ENCODE measurements around the gene OS9. TPM values are rescaled to one million over a fixed set of nuclear protein-coding genes. Genes with fewer than 3 reads are reported as not detected.

Gene OS9
- total and polyA plus RNA-seq, 9 of the 15 experiments (the other 6 are each of a cell fraction or from before 2014, with no cell fraction given): 4.6 to 105 (median 89.5) TPM

DNA sequence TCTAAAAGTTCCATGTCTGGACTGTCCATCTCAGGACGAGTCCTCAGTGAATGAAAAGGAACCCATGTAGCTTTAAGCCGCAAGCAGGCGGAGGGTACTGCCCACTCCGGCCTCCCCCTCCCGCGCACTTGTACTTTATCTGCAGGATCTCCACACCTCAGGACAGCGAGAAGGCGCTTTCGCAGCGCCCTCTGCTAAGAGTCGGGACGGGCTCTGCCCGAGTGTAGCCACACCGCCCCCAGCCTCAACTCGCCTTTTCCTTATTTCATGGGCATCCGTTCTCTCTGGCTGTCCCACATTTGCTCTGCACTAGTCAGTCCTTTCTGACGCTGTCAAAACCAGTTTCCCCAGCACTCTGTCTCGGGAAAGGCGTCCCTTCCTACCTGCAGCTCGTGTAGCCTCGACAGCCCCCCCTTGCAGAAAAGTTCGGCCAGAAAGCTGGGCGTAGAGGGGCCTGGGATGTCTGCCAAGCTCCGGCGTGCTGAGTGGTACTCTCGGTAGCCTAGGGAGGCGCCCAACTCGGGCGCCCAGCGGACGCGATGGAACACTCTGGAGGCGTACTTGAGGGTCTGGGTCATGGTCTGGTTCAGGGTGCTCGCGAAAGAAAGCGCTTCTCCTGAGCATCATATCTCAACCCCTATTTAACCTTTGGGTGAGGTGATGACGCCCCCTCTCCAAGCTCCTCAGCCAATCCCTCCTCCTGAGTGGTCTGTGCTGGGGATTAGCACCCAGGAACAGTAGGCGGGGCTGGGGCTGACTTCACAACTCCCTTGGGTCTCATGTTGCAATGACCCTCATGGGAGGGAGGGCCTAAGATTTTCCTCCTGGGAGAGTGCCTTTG is 72.8 kb downstream of the OS9 start, which contains the start of gene CYP27B1 (continued):
- TF ChIP-seq, protein P1, sequence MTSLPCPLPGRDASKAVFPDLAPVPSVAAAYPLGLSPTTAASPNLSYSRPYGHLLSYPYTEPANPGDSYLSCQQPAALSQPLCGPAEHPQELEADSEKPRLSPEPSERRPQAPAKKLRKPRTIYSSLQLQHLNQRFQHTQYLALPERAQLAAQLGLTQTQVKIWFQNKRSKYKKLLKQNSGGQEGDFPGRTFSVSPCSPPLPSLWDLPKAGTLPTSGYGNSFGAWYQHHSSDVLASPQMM (CRISPR knock-in tag; IDR thresholded peaks at IDR 0.05): no peak
- TF ChIP-seq, protein P2, sequence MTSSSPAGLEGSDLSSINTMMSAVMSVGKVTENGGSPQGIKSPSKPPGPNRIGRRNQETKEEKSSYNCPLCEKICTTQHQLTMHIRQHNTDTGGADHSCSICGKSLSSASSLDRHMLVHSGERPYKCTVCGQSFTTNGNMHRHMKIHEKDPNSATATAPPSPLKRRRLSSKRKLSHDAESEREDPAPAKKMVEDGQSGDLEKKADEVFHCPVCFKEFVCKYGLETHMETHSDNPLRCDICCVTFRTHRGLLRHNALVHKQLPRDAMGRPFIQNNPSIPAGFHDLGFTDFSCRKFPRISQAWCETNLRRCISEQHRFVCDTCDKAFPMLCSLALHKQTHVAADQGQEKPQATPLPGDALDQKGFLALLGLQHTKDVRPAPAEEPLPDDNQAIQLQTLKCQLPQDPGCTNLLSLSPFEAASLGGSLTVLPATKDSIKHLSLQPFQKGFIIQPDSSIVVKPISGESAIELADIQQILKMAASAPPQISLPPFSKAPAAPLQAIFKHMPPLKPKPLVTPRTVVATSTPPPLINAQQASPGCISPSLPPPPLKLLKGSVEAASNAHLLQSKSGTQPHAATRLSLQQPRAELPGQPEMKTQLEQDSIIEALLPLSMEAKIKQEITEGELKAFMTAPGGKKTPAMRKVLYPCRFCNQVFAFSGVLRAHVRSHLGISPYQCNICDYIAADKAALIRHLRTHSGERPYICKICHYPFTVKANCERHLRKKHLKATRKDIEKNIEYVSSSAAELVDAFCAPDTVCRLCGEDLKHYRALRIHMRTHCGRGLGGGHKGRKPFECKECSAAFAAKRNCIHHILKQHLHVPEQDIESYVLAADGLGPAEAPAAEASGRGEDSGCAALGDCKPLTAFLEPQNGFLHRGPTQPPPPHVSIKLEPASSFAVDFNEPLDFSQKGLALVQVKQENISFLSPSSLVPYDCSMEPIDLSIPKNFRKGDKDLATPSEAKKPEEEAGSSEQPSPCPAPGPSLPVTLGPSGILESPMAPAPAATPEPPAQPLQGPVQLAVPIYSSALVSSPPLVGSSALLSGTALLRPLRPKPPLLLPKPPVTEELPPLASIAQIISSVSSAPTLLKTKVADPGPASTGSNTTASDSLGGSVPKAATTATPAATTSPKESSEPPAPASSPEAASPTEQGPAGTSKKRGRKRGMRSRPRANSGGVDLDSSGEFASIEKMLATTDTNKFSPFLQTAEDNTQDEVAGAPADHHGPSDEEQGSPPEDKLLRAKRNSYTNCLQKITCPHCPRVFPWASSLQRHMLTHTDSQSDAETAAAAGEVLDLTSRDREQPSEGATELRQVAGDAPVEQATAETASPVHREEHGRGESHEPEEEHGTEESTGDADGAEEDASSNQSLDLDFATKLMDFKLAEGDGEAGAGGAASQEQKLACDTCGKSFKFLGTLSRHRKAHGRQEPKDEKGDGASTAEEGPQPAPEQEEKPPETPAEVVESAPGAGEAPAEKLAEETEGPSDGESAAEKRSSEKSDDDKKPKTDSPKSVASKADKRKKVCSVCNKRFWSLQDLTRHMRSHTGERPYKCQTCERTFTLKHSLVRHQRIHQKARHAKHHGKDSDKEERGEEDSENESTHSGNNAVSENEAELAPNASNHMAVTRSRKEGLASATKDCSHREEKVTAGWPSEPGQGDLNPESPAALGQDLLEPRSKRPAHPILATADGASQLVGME (CRISPR knock-in tag; IDR thresholded peaks at IDR 0.05): 0 out of 2 replicates have a peak, but pooled peaks have one; percentile 57
- TF ChIP-seq ZBED1 (IDR thresholded peaks at IDR 0.05) (no peak), TRIM28 (IDR thresholded peaks at IDR 0.05) (no peak), POLR2G (IDR thresholded peaks at IDR 0.05; ENCODE audit: low read depth, low read length) (peak; percentile 46), ZNF583 (CRISPR knock-in tag; IDR thresholded peaks at IDR 0.05) (no peak), NFXL1 (CRISPR knock-in tag; IDR thresholded peaks at IDR 0.05) (no peak), ZNF184 (CRISPR knock-in tag; IDR thresholded peaks at IDR 0.05) (no peak), L3MBTL2 (IDR thresholded peaks at IDR 0.05) (peak; percentile 43), MYC (IDR thresholded peaks at IDR 0.05; ENCODE audit: low read depth, low read length) (0 out of 2 replicates have a peak, but pooled peaks have one; percentile 20), MYC (CRISPR knock-in tag; IDR thresholded peaks at IDR 0.05; ENCODE audit: borderline replicate concordance, low read depth) (no peak), EGR1 (conservative IDR thresholded peaks at IDR 0.05) (peak; percentile 30)
- TF ChIP-seq, protein P3, sequence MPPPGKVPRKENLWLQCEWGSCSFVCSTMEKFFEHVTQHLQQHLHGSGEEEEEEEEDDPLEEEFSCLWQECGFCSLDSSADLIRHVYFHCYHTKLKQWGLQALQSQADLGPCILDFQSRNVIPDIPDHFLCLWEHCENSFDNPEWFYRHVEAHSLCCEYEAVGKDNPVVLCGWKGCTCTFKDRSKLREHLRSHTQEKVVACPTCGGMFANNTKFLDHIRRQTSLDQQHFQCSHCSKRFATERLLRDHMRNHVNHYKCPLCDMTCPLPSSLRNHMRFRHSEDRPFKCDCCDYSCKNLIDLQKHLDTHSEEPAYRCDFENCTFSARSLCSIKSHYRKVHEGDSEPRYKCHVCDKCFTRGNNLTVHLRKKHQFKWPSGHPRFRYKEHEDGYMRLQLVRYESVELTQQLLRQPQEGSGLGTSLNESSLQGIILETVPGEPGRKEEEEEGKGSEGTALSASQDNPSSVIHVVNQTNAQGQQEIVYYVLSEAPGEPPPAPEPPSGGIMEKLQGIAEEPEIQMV (tag; conservative IDR thresholded peaks at IDR 0.05; ENCODE audit: low read depth): peak; percentile 92
- TF ChIP-seq, protein P4, sequence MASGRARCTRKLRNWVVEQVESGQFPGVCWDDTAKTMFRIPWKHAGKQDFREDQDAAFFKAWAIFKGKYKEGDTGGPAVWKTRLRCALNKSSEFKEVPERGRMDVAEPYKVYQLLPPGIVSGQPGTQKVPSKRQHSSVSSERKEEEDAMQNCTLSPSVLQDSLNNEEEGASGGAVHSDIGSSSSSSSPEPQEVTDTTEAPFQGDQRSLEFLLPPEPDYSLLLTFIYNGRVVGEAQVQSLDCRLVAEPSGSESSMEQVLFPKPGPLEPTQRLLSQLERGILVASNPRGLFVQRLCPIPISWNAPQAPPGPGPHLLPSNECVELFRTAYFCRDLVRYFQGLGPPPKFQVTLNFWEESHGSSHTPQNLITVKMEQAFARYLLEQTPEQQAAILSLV (tag; IDR thresholded peaks at IDR 0.05): no peak
- TF ChIP-seq, protein P5, sequence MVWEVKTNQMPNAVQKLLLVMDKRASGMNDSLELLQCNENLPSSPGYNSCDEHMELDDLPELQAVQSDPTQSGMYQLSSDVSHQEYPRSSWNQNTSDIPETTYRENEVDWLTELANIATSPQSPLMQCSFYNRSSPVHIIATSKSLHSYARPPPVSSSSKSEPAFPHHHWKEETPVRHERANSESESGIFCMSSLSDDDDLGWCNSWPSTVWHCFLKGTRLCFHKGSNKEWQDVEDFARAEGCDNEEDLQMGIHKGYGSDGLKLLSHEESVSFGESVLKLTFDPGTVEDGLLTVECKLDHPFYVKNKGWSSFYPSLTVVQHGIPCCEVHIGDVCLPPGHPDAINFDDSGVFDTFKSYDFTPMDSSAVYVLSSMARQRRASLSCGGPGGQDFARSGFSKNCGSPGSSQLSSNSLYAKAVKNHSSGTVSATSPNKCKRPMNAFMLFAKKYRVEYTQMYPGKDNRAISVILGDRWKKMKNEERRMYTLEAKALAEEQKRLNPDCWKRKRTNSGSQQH (CRISPR knock-in tag; IDR thresholded peaks at IDR 0.05): no peak
- TF ChIP-seq, protein P6, sequence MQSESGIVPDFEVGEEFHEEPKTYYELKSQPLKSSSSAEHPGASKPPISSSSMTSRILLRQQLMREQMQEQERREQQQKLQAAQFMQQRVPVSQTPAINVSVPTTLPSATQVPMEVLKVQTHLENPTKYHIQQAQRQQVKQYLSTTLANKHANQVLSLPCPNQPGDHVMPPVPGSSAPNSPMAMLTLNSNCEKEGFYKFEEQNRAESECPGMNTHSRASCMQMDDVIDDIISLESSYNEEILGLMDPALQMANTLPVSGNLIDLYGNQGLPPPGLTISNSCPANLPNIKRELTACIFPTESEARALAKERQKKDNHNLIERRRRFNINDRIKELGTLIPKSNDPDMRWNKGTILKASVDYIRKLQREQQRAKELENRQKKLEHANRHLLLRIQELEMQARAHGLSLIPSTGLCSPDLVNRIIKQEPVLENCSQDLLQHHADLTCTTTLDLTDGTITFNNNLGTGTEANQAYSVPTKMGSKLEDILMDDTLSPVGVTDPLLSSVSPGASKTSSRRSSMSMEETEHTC (IDR thresholded peaks at IDR 0.05): no peak
